B cell (primary cell): ENCODE data around the gene REL. TPM values are rescaled to one million over a fixed set of nuclear protein-coding genes. Genes with fewer than 3 reads are reported as not detected.

Experiments used
- ATAC-seq: fragments of 200-7000 bp; cut with Tn5 transposase; one replicate; pipeline ENCODE4 v1.10.0; 2021; ENCODE audit warnings: low read depth, mild to moderate bottlenecking, moderate number of reproducible peaks, moderate library complexity
- CTCF ChIA-PET: fragments of 350-600 bp; sonication (Branson Sonifier 250); formaldehyde crosslinking; loops from one replicate; lab custom pipeline; 2021; ENCODE audit warnings: antibody characterized with exemption, inconsistent platforms; lab: Charles Lee
- POLR2A ChIA-PET: fragments of 350-600 bp; sonication (Branson Sonifier 250); formaldehyde crosslinking; loops from one replicate; lab custom pipeline; 2021; ENCODE audit warnings: antibody characterized with exemption; lab: Charles Lee
- DNase-seq: peaks from one replicate; pipeline ENCODE4 v3.0.0; 2013
- H2AFZ ChIP-seq: 2 replicates; pipeline ENCODE4 v1.6.1; 2012; ENCODE audit warnings: mild to moderate bottlenecking, low read depth, low read length; ENCODE audit not compliant: insufficient read depth, poor library complexity, severe bottlenecking
- H3K27ac ChIP-seq, 2 donors: 1 replicate in 1 of 2; 2 replicates in 1 of 2; pipeline ENCODE4 v1.5.1; 2012 to 2013; ENCODE audit warnings: low read length in 2 of 2, mild to moderate bottlenecking in 2 of 2, moderate library complexity in 1 of 2
- H3K27me3 ChIP-seq, 4 experiments: fragments of 200-600 bp in 1 of 4; sonication (generic) in 1 of 4; replicated peaks in 1 of 4; 1 replicate in 2 of 4; 2 replicates in 2 of 4; pipeline versions ENCODE4 v1.6.1 to v1.7.0; 2013 to 2016; ENCODE audit warnings: low read length in 3 of 4, mild to moderate bottlenecking in 2 of 4, mixed read lengths in 1 of 4, moderate library complexity in 1 of 4; ENCODE audit not compliant: insufficient read depth in 4 of 4, control insufficient read depth in 3 of 4; ENCODE audit errors: control extremely low read depth in 1 of 4
- H3K36me3 ChIP-seq, 2 experiments: replicated peaks in 1 of 2; 1 replicate in 1 of 2; 2 replicates in 1 of 2; pipeline versions ENCODE4 v1.6.1 to v1.7.1; 2013; ENCODE audit warnings: low read length in 1 of 2; ENCODE audit not compliant: insufficient read depth in 2 of 2, control insufficient read depth in 1 of 2; ENCODE audit errors: control extremely low read depth in 1 of 2, extremely low read depth in 1 of 2
- H3K4me1 ChIP-seq, 2 donors: fragments of 200-600 bp in 1 of 2; sonication (generic) in 1 of 2; 1 replicate in 1 of 2; 2 replicates in 1 of 2; pipeline versions ENCODE4 v1.5.1 to v1.6.1; 2013 to 2017; ENCODE audit warnings: low read length in 2 of 2; ENCODE audit not compliant: control insufficient read depth in 2 of 2, insufficient read depth in 2 of 2
- H3K4me2 ChIP-seq: replicated peaks from 2 replicates; pipeline ENCODE3; 2012; ENCODE audit warnings: mild to moderate bottlenecking, low read depth, low read length; ENCODE audit not compliant: poor library complexity, severe bottlenecking
- H3K4me3 ChIP-seq, 5 experiments: fragments of 200-600 bp in 1 of 5; sonication (generic) in 1 of 5; 1 replicate in 3 of 5; 2 replicates in 2 of 5; pipeline versions ENCODE4 v1.5.1 to v1.7.0; 2011 to 2016; ENCODE audit warnings: low read length in 4 of 5, mild to moderate bottlenecking in 4 of 5, low read depth in 2 of 5, control low read depth in 1 of 5, moderate library complexity in 1 of 5; ENCODE audit not compliant: insufficient read depth in 1 of 5; ENCODE audit errors: control extremely low read depth in 1 of 5, extremely low read depth in 1 of 5
- H3K79me2 ChIP-seq: fragments of 200-600 bp; sonication (generic); one replicate; pipeline ENCODE4 v1.6.0; 2016; ENCODE audit warnings: low read length; ENCODE audit not compliant: control insufficient read depth, insufficient read depth
- H3K9ac ChIP-seq: fragments of 200-600 bp; sonication (generic); 2 replicates; pipeline ENCODE4 v1.6.1; 2017; ENCODE audit warnings: mild to moderate bottlenecking, low read length, moderate library complexity
- H3K9me3 ChIP-seq, 3 donors: one replicate each; pipeline versions ENCODE4 v1.6.1 to v1.7.1; 2013; ENCODE audit warnings: low read length in 2 of 3; ENCODE audit not compliant: control insufficient read depth in 2 of 3, insufficient read depth in 1 of 3; ENCODE audit errors: control extremely low read depth in 1 of 3
- H4K20me1 ChIP-seq: 2 replicates; pipeline ENCODE4 v1.6.0; 2012; ENCODE audit warnings: mild to moderate bottlenecking, low read length; ENCODE audit not compliant: insufficient read depth, control insufficient read depth, poor library complexity, severe bottlenecking
- H3K27ac Mint-ChIP-seq: one replicate; pipeline ENCODE4 v1.8.0; 2021; ENCODE audit warnings: mixed read lengths
- H3K27me3 Mint-ChIP-seq: one replicate; pipeline ENCODE4 v1.8.0; 2021; ENCODE audit warnings: mixed read lengths
- H3K4me1 Mint-ChIP-seq: one replicate; pipeline ENCODE4 v1.8.0; 2021; ENCODE audit warnings: mixed read lengths
- H3K4me3 Mint-ChIP-seq: one replicate; pipeline ENCODE4 v1.8.0; 2021; ENCODE audit warnings: mixed read lengths
- H3K9me3 Mint-ChIP-seq: one replicate; pipeline ENCODE4 v1.8.0; 2022; ENCODE audit warnings: mixed read lengths; ENCODE audit not compliant: insufficient read depth
- EZH2 ChIP-seq: IDR thresholded peaks from 2 replicates; pipeline ENCODE4 v1.6.1; 2012; ENCODE audit warnings: borderline replicate concordance, low read depth, mild to moderate bottlenecking, moderate library complexity, low read length; ENCODE audit not compliant: insufficient read depth, poor library complexity, severe bottlenecking
- WGBS: methylation state at CpG from one replicate; pipeline ENCODE4 v1.1.5; 2013; ENCODE audit warnings: missing lambda C conversion rate; ENCODE audit not compliant: insufficient coverage; 5-methylcytosine and 5-hydroxymethylcytosine counted together
- intact Hi-C: fragments of 100-400 bp; cut with micrococcal nuclease; formaldehyde crosslinking; loops from one replicate; pipeline ENCODE4 v1.10.0; 2022
- polyA plus RNA-seq: library from polyadenylated mRNA; depleted of rRNA; stranded (reverse); fragments of >200 nt; gene quantifications from 2 replicates; pipeline ENCODE4 v1.2.3, GENCODE V29; 2012
- total RNA-seq, 2 donors: library from RNA; stranded (reverse); fragments of 120-200 nt in 1 of 2; gene quantifications; 1 replicate in 1 of 2; 2 replicates in 1 of 2; pipeline versions ENCODE4 v1.2.3 to v1.2.4, GENCODE V29; 2013 to 2022
- TF ChIP-seq, protein P1 (sequence below): fragments of 200-600 bp; IDR thresholded peaks from one replicate; pipeline ENCODE4 v1.8.0; 2022; ENCODE audit warnings: antibody characterized with exemption, mild to moderate bottlenecking

Gene REL
- total and polyA plus RNA-seq, 2 donors (not counting 1 experiment from before 2014, with no cell fraction given), result 27.9 to 283 TPM

GRCh38 chr2:60882971-60883753 lies 1.8 kb downstream of the REL start:
- Histone ChIP-seq H4K20me1 (peaks cover 37% of the 10 kb centered on the region), H3K4me2 (peak overlapping the region; percentile 89), H3K27ac (peak overlapping the region; percentile 100), H3K79me2 (peaks cover 68% of the 10 kb centered on the region), H2AFZ (no peak overlapping the region), H3K9ac (peak overlapping the region; percentile 97), H3K4me3 (peak overlapping the region; percentile 84 to 100 (median 100)), H3K4me1 (peaks cover 31 to 46% of the 10 kb centered on the region in 2 donors), H3K9me3 (peaks cover 0 to 5% (median 0%) of the 10 kb centered on the region in 3 donors), H3K27me3 (no peaks in the 10 kb centered on the region), H3K36me3 (peaks cover 0 to 2% of the 10 kb centered on the region in 2 experiments)
- Mint-ChIP-seq H3K9me3 (no peaks in the 10 kb centered on the region), H3K27me3 (no peaks in the 10 kb centered on the region), H3K4me1 (peaks cover 43% of the 10 kb centered on the region), H3K27ac (peak overlapping the region; percentile 98), H3K4me3 (peak overlapping the region; percentile 100)
- POLR2A ChIA-PET, result interaction anchor here (0.5 to 5.1 kb wide), 18 partner anchors 8 to 655 kb away, joined by 3 to 78 read pairs (median 4); partner anchors contain the start of genes PAPOLG and XPO1
- peak; percentile 85 for DNase-seq
- CTCF ChIA-PET, result interaction anchor here (0.6 to 6.7 kb wide), 15 partner anchors 10 to 176 kb away, joined by 3 to 63 read pairs (median 8); no protein-coding TSS in a partner anchor
- 2% methylated on average over 5 of the region's 8 CpGs for WGBS
- TF ChIP-seq, protein P1, sequence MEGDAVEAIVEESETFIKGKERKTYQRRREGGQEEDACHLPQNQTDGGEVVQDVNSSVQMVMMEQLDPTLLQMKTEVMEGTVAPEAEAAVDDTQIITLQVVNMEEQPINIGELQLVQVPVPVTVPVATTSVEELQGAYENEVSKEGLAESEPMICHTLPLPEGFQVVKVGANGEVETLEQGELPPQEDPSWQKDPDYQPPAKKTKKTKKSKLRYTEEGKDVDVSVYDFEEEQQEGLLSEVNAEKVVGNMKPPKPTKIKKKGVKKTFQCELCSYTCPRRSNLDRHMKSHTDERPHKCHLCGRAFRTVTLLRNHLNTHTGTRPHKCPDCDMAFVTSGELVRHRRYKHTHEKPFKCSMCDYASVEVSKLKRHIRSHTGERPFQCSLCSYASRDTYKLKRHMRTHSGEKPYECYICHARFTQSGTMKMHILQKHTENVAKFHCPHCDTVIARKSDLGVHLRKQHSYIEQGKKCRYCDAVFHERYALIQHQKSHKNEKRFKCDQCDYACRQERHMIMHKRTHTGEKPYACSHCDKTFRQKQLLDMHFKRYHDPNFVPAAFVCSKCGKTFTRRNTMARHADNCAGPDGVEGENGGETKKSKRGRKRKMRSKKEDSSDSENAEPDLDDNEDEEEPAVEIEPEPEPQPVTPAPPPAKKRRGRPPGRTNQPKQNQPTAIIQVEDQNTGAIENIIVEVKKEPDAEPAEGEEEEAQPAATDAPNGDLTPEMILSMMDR, result no peak
- TF ChIP-seq EZH2, result no peak
- peak; percentile 18 for ATAC-seq
- intact Hi-C loops, result loop anchor here (1.0 to 10.0 kb wide), 8 partner anchors 39 to 879 kb away; partner anchors contain the start of genes BCL11A and USP34
